GM12874 (cell line): ENCODE measurements around the gene ADARB1.

Source experiments
- CTCF ChIP-seq: IDR thresholded peaks from 2 replicates; pipeline ENCODE4 v1.5.1; 2011; ENCODE audit warnings: low read depth, mild to moderate bottlenecking, control low read depth, low read length, moderate library complexity; ENCODE audit not compliant: insufficient read depth

ADARB1 gene

GRCh38 chr21:45049714-45050344 is 24.6 kb upstream of the ADARB1 start:
- TF ChIP-seq CTCF: no peak

- TF ChIP-seq CTCF: no peak
Measured at GRCh38 chr21:45050345-45050796, 24.0 kb upstream of the ADARB1 start.

- no peak for TF ChIP-seq CTCF
Measured at GRCh38 chr21:45050797-45051489, 23.4 kb upstream of the ADARB1 start.

GRCh38 chr21:45051580-45052434 is 22.6 kb upstream of the ADARB1 start:
- no peak for TF ChIP-seq CTCF

GRCh38 chr21:45052960-45053359 is 21.4 kb upstream of the ADARB1 start:
- no peak for TF ChIP-seq CTCF

- TF ChIP-seq CTCF: no peak
Measured at GRCh38 chr21:45053561-45054226, 20.7 kb upstream of the ADARB1 start.
